Fibroblast of skin of scalp (primary cell): ENCODE measurements around the gene CAMTA1.
A peak's percentile ranks its signal among the peaks of the same experiment; 100 is the strongest.

Experiments used
- DNase-seq: peaks from one replicate; pipeline ENCODE4 v3.0.0-alpha.2; 2013

The CAMTA1 gene

GRCh38 chr1:7487766-7488474 lies 702.7 kb downstream of the CAMTA1 start:
- no peak for DNase-seq

- DNase-seq: no peak
Measured at GRCh38 chr1:7488475-7488842, 703.2 kb downstream of the CAMTA1 start.

DNA sequence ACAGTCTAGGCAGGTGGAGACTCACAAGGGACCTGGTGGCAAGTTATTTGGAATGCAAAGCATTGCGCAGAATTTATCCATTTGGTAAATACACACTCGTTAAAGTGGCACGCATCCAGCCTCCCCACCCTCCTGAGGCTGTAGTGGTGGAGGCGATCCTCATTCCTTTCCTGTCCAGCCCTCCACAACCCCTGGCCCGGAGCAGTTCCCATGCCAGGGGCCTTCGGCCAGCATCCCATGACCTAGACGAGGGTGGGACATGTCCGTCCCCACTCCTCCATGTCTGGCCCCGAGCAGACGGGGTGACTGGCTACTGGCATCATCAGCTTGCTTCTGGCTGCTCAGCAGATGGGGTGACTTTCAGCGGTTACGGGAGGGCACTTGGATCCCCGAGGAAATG lies 704.3 kb downstream of the CAMTA1 start:
- DNase-seq: no peak

DNA sequence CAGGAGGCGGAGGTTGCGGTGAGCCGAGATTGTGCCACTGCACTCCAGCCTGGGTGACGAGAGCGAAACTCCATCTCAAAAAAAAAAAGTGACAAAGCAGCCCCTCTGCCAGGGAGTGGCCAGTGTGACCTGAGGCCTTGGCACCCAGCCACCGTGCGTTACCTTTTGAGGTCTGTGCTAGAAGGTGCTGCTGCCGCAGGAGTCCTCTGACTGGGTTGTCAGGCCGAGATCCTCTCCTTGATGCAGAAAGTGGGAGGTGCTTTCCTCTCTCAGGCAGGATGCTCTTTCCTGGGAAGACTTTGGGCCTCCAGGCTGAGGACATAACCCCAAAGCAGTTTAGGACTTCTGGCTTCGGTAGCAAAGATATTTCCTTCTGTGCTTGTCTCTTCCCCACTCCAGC lies 705.3 kb downstream of the CAMTA1 start:
- no peak for DNase-seq

DNA sequence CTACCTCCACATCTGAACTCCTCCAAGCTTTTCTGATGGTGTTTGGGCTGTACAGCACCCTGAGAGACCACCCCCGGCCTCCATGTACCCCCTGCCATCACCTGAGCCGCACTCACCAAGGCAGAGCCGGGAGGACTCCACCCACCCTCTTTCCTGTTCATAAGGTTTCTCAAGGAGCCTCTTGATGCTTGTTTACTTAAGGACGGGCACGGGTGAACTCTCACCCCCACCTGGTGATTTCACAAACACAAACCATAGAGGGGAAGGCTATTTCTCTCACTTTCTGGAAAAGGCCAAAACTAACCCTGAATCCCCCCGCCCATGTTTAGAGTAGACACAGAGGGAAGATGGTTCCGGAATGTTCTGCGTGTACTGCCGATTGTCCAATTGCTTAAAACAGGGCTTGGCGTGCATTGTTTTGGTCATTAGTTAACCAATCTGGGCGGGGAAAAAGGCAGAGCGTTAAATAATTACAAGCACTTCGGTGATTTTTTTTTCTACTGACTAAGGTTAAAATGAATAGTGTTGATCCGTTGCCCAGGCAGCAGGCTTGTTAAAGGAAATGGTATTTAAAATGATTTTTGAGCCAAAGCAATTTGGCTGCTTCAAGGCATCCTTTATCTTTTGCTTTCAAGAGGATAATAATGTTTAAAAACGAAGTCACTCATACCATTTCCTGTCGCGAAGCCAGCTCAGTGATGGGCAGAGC lies 706.0 kb downstream of the CAMTA1 start:
- peak; percentile 27 for DNase-seq

DNA sequence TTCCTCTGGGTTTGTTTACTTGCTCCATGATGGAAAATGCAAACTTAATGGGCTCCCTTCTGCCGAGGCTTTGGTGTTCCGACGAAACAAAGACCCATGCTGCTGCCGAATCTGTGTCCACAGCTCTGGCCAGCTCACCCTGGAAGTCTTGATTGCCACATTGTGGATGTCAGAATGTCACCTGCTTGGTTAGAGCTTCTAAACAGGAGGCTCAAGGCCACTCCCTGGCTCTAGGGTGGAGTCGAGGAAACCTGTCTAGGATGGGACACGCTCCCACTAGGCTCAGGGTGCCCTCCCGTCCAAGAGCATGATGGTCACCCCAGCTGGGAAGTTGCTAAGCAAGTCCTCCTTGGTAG lies 706.5 kb downstream of the CAMTA1 start:
- DNase-seq: no peak

- no peak for DNase-seq
Measured at GRCh38 chr1:7493711-7494454, 708.6 kb downstream of the CAMTA1 start.

GRCh38 chr1:7495962-7496361 lies 710.7 kb downstream of the CAMTA1 start:
- no peak for DNase-seq

GRCh38 chr1:7497107-7497637 lies 711.9 kb downstream of the CAMTA1 start:
- DNase-seq: no peak

GRCh38 chr1:7500381-7501083 lies 715.3 kb downstream of the CAMTA1 start:
- no peak for DNase-seq

DNA sequence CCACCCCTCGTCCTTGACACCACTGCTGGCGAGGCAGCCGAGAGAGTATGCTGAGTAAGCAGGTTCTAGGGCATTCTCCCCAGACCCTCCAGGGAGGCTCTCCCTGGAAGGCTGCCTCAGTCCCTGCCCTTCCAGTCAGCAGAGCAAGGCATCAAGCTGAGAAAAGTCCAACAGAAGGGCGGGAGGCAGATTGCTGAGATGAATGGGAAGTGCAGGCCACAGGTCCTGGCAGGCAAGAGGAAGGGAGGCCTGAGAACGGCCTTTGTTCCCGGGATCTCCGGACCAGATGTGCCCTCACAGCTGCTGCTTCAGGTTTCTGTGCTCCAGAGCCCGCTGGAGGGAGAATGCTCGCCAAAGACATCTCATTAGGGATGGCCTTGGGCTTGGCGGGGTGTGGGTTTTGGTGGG lies 715.8 kb downstream of the CAMTA1 start:
- no peak for DNase-seq

GRCh38 chr1:7501723-7502603 lies 716.7 kb downstream of the CAMTA1 start:
- DNase-seq: no peak

DNA sequence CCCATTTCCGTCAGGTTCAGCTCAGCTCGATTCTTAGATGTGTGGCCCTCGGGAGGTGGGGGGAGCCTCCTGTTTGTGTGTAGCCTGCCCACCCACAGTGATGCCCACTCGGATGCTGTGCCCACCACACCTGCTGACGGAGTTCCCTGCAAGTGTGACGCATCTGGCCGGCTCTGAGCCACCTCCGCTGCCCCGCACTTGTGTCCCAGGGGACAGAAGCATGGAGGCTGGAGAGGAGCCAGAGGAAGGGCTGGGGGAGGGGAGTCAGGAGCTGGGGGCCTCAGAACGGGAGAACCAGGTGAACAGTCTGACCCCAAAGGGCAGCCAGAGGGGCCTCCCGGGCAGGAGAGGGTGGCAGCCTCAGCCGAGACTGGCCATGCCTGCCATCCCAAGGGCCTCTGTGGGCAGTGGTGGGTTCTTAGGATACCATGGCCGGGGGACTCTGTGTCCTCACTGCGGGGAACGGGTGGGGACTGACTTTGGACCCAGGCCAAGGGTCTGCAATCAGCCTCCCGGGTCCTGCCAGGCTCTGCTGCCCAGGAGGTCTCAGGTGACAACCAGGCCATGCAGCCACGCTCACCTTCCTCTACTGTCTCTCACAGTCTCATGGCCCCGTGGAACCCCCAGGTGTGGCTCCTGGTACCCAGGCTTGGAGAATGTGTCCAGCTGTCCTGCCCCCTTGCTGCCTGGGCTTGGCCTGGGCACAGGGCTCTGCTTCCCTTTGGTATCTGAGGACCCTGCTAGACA lies 718.6 kb downstream of the CAMTA1 start:
- DNase-seq: no peak

GRCh38 chr1:7504438-7504720 lies 719.1 kb downstream of the CAMTA1 start:
- no peak for DNase-seq

DNA sequence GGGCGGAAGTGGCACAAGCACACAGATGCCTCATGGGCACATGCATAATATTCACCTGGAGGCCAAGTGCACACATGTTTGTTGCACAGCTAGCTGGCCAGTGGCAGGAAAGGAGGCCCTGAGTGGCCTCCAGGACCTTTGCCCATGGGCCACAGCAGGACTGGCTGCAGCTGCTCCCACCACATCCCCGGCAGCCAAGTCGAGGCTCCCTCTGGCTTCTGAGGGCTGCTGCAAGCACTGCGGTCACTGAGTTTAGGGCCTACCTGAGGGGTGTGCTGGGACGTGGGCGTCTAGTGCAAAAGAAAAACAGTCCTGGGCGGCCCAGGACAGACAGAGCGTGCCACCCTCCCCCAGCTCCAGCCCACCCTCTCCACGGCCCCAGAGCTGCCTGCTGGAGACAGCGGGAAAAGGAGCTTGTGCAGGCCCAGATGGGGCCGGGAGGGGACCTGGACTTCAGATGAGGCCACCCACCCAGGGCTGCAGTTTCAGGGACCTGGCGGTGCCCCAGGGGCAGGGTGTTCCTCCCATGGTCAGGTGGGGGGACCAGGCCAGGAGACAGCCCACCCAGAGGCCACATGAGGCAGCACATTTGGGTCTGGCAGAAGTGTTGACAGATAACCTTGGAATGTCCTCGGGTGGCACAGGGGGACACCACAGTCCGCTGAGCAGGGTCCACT lies 720.0 kb downstream of the CAMTA1 start:
- DNase-seq: no peak

- no peak for DNase-seq
Measured at GRCh38 chr1:7505771-7506453, 720.7 kb downstream of the CAMTA1 start.

GRCh38 chr1:7506454-7507284 lies 721.4 kb downstream of the CAMTA1 start:
- no peak for DNase-seq

- DNase-seq: no peak
Measured at GRCh38 chr1:7507285-7508019, 722.2 kb downstream of the CAMTA1 start.
